Stomach (tissue), 4 donors: ENCODE results near the gene SEMA3D.

Experiments used
- EP300 ChIP-seq: sonication (generic); formaldehyde crosslinking; IDR thresholded peaks from one replicate; pipeline ENCODE4 v1.6.1; 2017; ENCODE audit warnings: antibody characterized with exemption
- POLR2A ChIP-seq, 4 donors: fragments of 450-650 bp; IDR thresholded peaks; one replicate each; pipeline ENCODE4 v1.6.1; 2016; ENCODE audit warnings: antibody characterized with exemption in 4 of 4, control low read depth in 2 of 4, mild to moderate bottlenecking in 1 of 4, moderate library complexity in 1 of 4
- POLR2AphosphoS5 ChIP-seq, 3 donors: sonication (generic); formaldehyde crosslinking; IDR thresholded peaks; one replicate each; pipeline ENCODE4 v1.6.1; 2016; ENCODE audit warnings: antibody characterized with exemption in 3 of 3
- TF ChIP-seq, protein P1 (sequence below), 7 experiments: fragments of 450-650 bp in 4 of 7; fragments of 200-600 bp in 3 of 7; sonication (generic) in 3 of 7; IDR thresholded peaks; one replicate each; pipeline ENCODE4 v1.5.1; 2016 to 2019; ENCODE audit warnings: antibody characterized with exemption in 7 of 7, control low read depth in 2 of 7, mild to moderate bottlenecking in 1 of 7

DNA sequence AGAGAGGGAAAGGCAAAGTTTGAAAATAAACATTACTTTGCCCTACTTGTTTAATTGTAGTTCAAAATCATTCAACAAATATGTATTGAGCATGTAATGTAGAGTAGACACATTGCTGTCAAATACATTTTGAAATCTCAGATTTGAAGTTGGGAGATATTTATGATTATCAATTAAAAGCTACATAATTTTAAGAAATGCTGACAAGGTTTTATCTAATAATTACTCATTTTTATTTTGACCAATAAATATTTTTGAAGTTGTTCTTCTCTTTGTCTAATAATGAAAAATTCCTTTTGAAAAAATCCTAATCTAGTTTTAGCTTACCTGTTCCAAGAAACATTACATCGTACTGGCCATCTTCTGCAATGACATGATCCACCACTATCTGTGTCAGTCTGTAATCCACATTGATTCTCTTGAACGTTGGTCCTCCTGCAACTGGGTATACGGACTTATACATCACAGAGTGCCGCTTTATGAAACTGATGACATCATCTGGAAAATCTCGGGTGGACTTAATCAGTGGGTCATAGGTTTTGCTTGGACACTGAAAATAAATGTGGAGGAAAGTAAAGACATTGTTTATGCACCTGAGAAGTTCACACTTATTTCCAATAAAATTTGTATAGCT, 164.7 kb downstream of the SEMA3D start:
- TF ChIP-seq POLR2AphosphoS5 (IDR thresholded peaks at IDR 0.05) (no peak), POLR2A (IDR thresholded peaks at IDR 0.05) (no peak), EP300 (no peak)
- TF ChIP-seq, protein P1, sequence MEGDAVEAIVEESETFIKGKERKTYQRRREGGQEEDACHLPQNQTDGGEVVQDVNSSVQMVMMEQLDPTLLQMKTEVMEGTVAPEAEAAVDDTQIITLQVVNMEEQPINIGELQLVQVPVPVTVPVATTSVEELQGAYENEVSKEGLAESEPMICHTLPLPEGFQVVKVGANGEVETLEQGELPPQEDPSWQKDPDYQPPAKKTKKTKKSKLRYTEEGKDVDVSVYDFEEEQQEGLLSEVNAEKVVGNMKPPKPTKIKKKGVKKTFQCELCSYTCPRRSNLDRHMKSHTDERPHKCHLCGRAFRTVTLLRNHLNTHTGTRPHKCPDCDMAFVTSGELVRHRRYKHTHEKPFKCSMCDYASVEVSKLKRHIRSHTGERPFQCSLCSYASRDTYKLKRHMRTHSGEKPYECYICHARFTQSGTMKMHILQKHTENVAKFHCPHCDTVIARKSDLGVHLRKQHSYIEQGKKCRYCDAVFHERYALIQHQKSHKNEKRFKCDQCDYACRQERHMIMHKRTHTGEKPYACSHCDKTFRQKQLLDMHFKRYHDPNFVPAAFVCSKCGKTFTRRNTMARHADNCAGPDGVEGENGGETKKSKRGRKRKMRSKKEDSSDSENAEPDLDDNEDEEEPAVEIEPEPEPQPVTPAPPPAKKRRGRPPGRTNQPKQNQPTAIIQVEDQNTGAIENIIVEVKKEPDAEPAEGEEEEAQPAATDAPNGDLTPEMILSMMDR (IDR thresholded peaks at IDR 0.05) = no peak
